GM12875 (cell line): ENCODE data around the gene BCL2L13.

ENCODE experiments used
- H3K4me3 ChIP-seq: one replicate; pipeline ENCODE4 v1.5.1; 2011; ENCODE audit warnings: low read depth, low read length, control low read depth
- TF ChIP-seq, protein P1 (sequence below): IDR thresholded peaks from 2 replicates; pipeline ENCODE4 v1.5.1; 2011; ENCODE audit warnings: low read depth, mild to moderate bottlenecking, control low read depth, inconsistent platforms, low read length, moderate library complexity, borderline replicate concordance; ENCODE audit not compliant: insufficient read depth

Gene BCL2L13

GRCh38 chr22:17628406-17629172 is 10.0 kb upstream of the BCL2L13 start, which contains the start of gene ATP6V1E1:
Gene ATP6V1E1, minus strand, starts transcription at chr22:17628749. Its CDS starts 114 bp downstream, at chr22:17628635.
- TF ChIP-seq, protein P1, sequence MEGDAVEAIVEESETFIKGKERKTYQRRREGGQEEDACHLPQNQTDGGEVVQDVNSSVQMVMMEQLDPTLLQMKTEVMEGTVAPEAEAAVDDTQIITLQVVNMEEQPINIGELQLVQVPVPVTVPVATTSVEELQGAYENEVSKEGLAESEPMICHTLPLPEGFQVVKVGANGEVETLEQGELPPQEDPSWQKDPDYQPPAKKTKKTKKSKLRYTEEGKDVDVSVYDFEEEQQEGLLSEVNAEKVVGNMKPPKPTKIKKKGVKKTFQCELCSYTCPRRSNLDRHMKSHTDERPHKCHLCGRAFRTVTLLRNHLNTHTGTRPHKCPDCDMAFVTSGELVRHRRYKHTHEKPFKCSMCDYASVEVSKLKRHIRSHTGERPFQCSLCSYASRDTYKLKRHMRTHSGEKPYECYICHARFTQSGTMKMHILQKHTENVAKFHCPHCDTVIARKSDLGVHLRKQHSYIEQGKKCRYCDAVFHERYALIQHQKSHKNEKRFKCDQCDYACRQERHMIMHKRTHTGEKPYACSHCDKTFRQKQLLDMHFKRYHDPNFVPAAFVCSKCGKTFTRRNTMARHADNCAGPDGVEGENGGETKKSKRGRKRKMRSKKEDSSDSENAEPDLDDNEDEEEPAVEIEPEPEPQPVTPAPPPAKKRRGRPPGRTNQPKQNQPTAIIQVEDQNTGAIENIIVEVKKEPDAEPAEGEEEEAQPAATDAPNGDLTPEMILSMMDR, result no peak
- H3K4me3 ChIP-seq, result peak within 1 kb of the TSS; percentile 89

- peak overlapping the region; percentile 89 for H3K4me3 ChIP-seq
- TF ChIP-seq, protein P1, result no peak
Measured at GRCh38 chr22:17629173-17629489, 9.4 kb upstream of the BCL2L13 start.

DNA sequence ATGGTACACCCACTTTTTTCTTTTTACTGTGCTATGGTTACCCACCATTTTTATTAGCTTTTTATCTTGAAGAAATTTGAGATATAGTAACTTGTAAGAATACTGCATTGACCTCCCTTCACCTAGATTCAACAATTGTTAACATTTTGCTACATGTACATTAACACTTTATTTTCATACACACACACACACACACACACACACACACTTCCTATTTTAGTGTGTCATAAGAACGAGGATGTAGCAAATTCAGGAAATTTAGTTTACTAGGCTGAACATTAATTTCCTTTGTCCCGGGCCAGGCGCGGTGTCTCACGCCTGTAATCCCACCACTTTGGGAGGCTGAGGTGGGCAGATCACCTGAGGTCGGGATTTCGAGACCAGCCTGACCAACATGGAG is 8.9 kb upstream of the BCL2L13 start:
- TF ChIP-seq, protein P1, result no peak
- H3K4me3 ChIP-seq, result no peak overlapping the region

DNA sequence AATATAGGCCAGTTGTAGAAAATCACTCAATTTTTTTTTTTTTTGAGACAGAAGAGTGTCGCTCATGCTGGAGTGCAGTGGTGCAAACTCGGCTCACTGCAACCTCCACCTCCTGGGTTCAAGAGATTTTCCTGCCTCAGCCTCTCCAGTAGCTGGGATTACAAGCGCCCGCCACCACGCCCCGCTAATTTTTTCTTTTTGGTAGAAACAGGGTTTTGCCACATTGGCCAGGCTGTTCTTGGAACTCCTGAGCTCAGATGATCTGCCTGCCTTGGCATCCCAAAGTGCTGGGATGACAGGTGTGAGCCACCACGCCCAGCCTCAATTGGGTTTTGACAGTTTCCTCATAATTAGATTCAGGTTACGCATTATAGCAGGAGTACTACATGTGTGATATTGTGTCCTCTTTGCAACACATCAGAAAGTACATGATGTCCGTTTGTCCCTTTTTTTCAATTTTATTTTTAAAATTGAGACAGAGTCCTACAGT is 7.4 kb upstream of the BCL2L13 start:
- H3K4me3 ChIP-seq, result no peak overlapping the region
- TF ChIP-seq, protein P1, result no peak

DNA sequence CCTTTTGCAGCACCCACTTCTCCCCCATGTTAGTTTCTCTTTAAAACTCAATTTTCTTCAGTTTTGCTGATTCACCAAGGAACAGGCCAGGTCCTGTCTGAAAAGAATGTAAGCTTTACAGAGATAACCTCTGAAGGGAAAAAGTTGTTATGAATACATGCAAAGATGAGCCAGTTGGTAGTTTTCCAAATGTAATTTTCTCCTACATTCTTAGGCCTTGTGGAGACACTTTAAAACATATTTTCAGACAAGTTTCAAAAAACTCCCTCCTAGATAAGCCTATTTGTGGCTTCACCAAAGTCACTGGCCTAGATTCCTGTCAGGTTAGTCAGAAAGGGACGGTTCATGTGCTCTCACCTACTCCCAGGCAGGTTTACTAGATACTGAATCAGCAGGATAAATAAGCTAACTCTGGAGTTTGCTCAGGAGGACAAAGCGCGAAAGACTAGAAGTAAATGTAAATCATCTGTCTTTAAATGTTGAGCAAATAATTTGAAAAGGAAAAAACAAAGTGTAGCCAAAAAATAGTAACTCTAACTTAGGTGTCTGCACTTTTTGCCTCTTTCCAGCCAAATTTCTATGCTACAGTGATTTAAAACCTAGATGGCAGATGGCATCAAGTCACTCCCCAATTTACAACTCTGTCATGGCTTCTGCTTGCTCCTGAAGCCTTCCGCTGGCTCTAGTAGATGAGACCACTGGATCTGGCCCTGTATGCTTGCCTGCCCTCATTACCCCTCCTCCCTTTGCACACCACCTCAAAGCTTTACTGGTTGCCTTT is 5.2 kb upstream of the BCL2L13 start:
- H3K4me3 ChIP-seq, result no peak overlapping the region
- TF ChIP-seq, protein P1, result no peak

GRCh38 chr22:17633998-17634323 is 4.6 kb upstream of the BCL2L13 start:
- H3K4me3 ChIP-seq, result no peak overlapping the region

More at GRCh38 chr22:17633998-17634323, 4.6 kb upstream of the BCL2L13 start:
- TF ChIP-seq, protein P1, result no peak
